Suprapubic skin (tissue), 4 donors: Measurements from ENCODE around the gene GPX7.

ENCODE experiments used
- POLR2A ChIP-seq, 2 donors: fragments of 450-650 bp; IDR thresholded peaks; one replicate each; pipeline ENCODE4 v1.6.1; 2017; ENCODE audit warnings: antibody characterized with exemption in 2 of 2, mild to moderate bottlenecking in 2 of 2, moderate library complexity in 2 of 2
- POLR2AphosphoS5 ChIP-seq, 3 donors: sonication (generic); formaldehyde crosslinking; IDR thresholded peaks; one replicate each; pipeline ENCODE4 v1.6.1; 2017; ENCODE audit warnings: antibody characterized with exemption in 3 of 3
- TF ChIP-seq, protein P1 (sequence below), 2 donors: fragments of 200-600 bp in 1 of 2; fragments of 450-650 bp in 1 of 2; sonication (generic) in 1 of 2; IDR thresholded peaks; one replicate each; pipeline ENCODE4 v1.5.1; 2016 to 2019; ENCODE audit warnings: antibody characterized with exemption in 2 of 2, mild to moderate bottlenecking in 1 of 2, moderate library complexity in 1 of 2

DNA sequence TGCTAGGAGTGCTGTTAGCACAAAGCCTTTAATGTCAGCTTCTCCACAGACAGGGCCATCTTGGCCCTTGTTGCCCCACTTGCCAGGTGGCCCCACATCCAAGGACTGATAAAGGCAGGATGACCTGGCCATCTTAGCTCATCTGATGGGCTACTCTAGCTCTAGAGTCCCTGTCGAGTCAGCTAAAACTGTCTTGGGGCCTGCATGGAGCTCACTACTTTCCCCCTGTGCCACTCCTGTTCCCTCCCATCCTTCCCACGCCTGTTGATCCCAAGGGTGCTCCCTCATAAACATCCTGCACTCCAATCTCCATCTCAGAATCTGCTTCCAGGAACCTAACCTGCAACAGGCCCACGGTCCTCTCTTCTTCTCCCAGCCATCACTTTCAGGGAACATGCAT is 652 bp upstream of the GPX7 start:
- TF ChIP-seq, protein P1, sequence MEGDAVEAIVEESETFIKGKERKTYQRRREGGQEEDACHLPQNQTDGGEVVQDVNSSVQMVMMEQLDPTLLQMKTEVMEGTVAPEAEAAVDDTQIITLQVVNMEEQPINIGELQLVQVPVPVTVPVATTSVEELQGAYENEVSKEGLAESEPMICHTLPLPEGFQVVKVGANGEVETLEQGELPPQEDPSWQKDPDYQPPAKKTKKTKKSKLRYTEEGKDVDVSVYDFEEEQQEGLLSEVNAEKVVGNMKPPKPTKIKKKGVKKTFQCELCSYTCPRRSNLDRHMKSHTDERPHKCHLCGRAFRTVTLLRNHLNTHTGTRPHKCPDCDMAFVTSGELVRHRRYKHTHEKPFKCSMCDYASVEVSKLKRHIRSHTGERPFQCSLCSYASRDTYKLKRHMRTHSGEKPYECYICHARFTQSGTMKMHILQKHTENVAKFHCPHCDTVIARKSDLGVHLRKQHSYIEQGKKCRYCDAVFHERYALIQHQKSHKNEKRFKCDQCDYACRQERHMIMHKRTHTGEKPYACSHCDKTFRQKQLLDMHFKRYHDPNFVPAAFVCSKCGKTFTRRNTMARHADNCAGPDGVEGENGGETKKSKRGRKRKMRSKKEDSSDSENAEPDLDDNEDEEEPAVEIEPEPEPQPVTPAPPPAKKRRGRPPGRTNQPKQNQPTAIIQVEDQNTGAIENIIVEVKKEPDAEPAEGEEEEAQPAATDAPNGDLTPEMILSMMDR (IDR thresholded peaks at IDR 0.05), result no peak
- TF ChIP-seq POLR2A (IDR thresholded peaks at IDR 0.05), result no peak
- no peak for TF ChIP-seq POLR2AphosphoS5 (IDR thresholded peaks at IDR 0.05)
